ENCODE data around the gene TAS2R5. TPM values are rescaled to one million over a fixed set of nuclear protein-coding genes. Genes with fewer than 3 reads are reported as not detected.

Gene TAS2R5
- total RNA-seq: 8.6 TPM

DNA sequence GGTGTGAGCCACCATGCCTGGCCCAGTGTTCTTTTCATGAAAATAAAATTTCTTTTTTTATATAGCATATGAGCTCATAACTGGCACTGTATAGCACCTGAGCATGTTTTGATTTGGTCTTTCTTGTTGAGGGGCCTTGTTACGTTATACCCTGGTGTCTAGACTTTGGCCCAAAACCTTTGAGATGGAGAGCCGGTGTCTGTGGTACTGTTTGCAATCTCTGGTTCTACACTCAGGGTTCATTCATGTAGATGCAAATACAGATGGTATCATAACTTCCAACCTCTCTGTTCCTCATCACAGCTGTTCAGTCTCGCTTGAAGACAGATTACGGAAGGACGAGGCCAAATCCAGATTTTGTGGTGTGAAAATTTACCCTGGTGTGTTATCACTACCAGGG, at the start of gene TAS2R5:
TAS2R5 (plus strand) TSS at position 301 of the 400 bp plus-strand sequence. CDS start 145 bp downstream, outside the sequence.

GRCh38 chr7:141763797-141764196, 26.2 kb upstream of the TAS2R5 start, which contains the start of gene TAS2R3:
Gene TAS2R3, plus strand, starts transcription at chr7:141764097. Its CDS starts 62 bp downstream, at chr7:141764159.

DNA sequence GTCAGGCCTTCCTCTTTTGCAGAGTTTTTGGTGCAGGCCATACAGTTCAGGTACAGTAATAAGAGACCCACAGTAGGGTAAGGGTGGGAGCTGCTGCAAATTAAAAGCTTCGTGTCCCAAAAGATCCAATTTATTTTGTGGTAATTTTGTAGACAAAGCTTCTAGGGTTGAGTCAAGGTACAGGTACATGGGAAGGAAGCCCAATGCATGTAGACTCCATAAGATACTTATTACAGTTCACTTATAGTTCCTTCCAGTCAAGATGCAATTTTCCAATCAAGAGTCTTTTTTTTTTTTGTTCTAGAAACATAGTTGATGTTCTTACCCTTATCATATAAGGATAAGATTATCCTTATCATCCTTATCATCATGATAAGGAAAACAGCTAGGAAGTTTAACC, 13.6 kb upstream of the TAS2R5 start, which contains the start of gene TAS2R4:
TAS2R4 (plus strand) TSS at position 301 of the 400 bp plus-strand sequence. CDS start 1,815 bp downstream, outside the sequence.

Other genes starting within 250 kb of the TAS2R5 start
- gene AGK, start 238.8 kb upstream of the TAS2R5 start, total RNA-seq: 42.1 TPM
- 80.9 TPM for gene DENND11, start 88.1 kb upstream of the TAS2R5 start, total RNA-seq
- gene WEE2, start 81.9 kb upstream of the TAS2R5 start, total RNA-seq: 0.27 TPM
- 121 TPM for gene SSBP1, start 51.9 kb upstream of the TAS2R5 start, total RNA-seq
- 4.2 TPM for gene TAS2R3, start 26.1 kb upstream of the TAS2R5 start, total RNA-seq
- 5.6 TPM for gene TAS2R4, start 13.5 kb upstream of the TAS2R5 start, total RNA-seq
- not detected for gene PRSS37, start 51.3 kb downstream of the TAS2R5 start, total RNA-seq
- gene OR9A4, start 126.2 kb downstream of the TAS2R5 start, total RNA-seq: 0.71 TPM
- gene CLEC5A, start 156.8 kb downstream of the TAS2R5 start, total RNA-seq: 0.49 TPM
- not detected for gene TAS2R38, start 183.6 kb downstream of the TAS2R5 start, total RNA-seq
- gene MGAM, start 205.7 kb downstream of the TAS2R5 start, total RNA-seq: 0.99 TPM

All from camera-type eye (tissue), 1 donor.